K562 (cell line): ENCODE measurements around the gene MASP1. TPM values are rescaled to one million over a fixed set of nuclear protein-coding genes. Genes with fewer than 3 reads are reported as not detected.
A peak's percentile ranks its signal among the peaks of the same experiment; 100 is the strongest.

ENCODE experiments used
- ESRRA ChIP-seq: fragments of 450-650 bp; IDR thresholded peaks from 2 replicates; pipeline ENCODE4 v1.6.1; 2014; ENCODE audit warnings: low read depth, mild to moderate bottlenecking, moderate library complexity, borderline replicate concordance
- HNRNPLL ChIP-seq: fragments of 200-400 bp; formaldehyde crosslinking; IDR thresholded peaks from 2 replicates; pipeline ENCODE4 v1.6.1; 2017; ENCODE audit warnings: low read length, low read depth, mild to moderate bottlenecking; ENCODE audit not compliant: poor library complexity, severe bottlenecking
- NCOA4 ChIP-seq: fragments of 450-650 bp; IDR thresholded peaks from 2 replicates; pipeline ENCODE4 v1.6.1; 2018; ENCODE audit warnings: mild to moderate bottlenecking; ENCODE audit not compliant: partially characterized antibody
- ZFP1 ChIP-seq: fragments of 450-650 bp; formaldehyde crosslinking; IDR thresholded peaks from 2 replicates; pipeline ENCODE4 v1.4.0; 2020; ENCODE audit warnings: mild to moderate bottlenecking, mixed read lengths
- ZNF23 ChIP-seq: fragments of 250-450 bp; sonication (Bioruptor Pico); IDR thresholded peaks from 2 replicates; pipeline ENCODE4 v1.4.0; 2020; ENCODE audit warnings: mild to moderate bottlenecking
- ZZZ3 ChIP-seq: fragments of 450-650 bp; IDR thresholded peaks from 2 replicates; pipeline ENCODE4 v1.6.1; 2016; ENCODE audit warnings: antibody characterized with exemption, mild to moderate bottlenecking, moderate library complexity
- polyA plus RNA-seq, 8 experiments: library from polyadenylated mRNA; depleted of rRNA in 4 of 8; stranded (reverse) in 5 of 8; unstranded in 3 of 8; fragments of >200 nt; fragmentation: Nextera tagmentation in 2 of 8; fragmentation: Illumina TruSeq in 1 of 8; extraction: Ambion mirVana in 2 of 8; extraction: Trizol in 1 of 8; gene quantifications; 2 replicates each; pipeline versions ENCODE4 v1.2.1 to v1.2.3, GENCODE V29; 2011 to 2014; ENCODE audit warnings: inconsistent platforms in 1 of 8, missing spikeins in 1 of 8
- total RNA-seq, 7 experiments: library from RNA; depleted of rRNA in 6 of 7; stranded (reverse); fragments of >200 nt in 6 of 7; fragmentation: Illumina TruSeq in 2 of 7; extraction: Trizol in 2 of 7; gene quantifications; 2 replicates each; pipeline versions ENCODE4 v1.2.1 to v1.2.3, GENCODE V29; 2011 to 2021; ENCODE audit warnings: low replicate concordance in 1 of 7
- TF ChIP-seq, protein P1 (sequence below): fragments of 450-650 bp; IDR thresholded peaks from 2 replicates; pipeline ENCODE4 v1.6.1; 2016; ENCODE audit warnings: missing biosample characterization, missing genetic modification characterization
- TF ChIP-seq, protein P2 (sequence below): fragments of 450-650 bp; IDR thresholded peaks from 2 replicates; pipeline ENCODE4 v1.6.1; 2016; ENCODE audit warnings: mild to moderate bottlenecking, moderate library complexity

The MASP1 gene
- total and polyA plus RNA-seq, 9 of the 15 experiments (the other 6 are each of a cell fraction or from before 2014, with no cell fraction given), result 0.03 to 0.24 (median 0.20) TPM; not detected in 3

DNA sequence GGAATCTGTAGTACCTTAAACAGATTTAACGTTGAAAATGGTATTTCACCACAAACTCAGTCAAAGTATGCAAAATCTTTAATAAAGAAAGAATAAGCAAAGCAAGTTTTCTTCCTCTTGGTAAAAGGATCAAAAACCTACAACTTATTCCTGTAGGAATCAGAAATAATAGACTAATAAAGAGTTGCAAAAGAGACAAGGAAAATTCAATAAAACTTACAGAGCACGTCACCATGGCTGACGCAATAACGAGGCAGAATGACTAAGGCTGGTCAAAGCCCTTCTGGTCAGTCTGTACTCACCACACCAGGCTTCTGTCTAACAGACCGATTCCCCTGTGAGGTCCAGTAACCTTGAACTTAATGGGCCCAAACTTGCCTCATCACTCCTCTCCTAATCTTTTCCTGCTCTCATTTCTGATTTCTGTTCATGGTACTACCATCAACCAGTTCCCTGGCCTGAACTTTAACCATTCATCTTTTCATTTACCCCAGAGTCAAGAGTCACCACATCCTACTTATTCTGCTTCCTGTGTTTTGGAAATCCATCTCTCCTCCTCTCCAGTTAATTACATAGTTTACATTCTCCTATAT lies 5.0 kb downstream of the MASP1 start (continued):
- TF ChIP-seq, protein P1, sequence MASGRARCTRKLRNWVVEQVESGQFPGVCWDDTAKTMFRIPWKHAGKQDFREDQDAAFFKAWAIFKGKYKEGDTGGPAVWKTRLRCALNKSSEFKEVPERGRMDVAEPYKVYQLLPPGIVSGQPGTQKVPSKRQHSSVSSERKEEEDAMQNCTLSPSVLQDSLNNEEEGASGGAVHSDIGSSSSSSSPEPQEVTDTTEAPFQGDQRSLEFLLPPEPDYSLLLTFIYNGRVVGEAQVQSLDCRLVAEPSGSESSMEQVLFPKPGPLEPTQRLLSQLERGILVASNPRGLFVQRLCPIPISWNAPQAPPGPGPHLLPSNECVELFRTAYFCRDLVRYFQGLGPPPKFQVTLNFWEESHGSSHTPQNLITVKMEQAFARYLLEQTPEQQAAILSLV, result peak; percentile 91
- TF ChIP-seq ZFP1 (no peak), NCOA4 (no peak), HNRNPLL (no peak), ZZZ3 (no peak), ZNF23 (CRISPR knock-in tag) (no peak), ESRRA (0 out of 2 replicates have a peak, but pooled peaks have one; percentile 49)
- TF ChIP-seq, protein P2, sequence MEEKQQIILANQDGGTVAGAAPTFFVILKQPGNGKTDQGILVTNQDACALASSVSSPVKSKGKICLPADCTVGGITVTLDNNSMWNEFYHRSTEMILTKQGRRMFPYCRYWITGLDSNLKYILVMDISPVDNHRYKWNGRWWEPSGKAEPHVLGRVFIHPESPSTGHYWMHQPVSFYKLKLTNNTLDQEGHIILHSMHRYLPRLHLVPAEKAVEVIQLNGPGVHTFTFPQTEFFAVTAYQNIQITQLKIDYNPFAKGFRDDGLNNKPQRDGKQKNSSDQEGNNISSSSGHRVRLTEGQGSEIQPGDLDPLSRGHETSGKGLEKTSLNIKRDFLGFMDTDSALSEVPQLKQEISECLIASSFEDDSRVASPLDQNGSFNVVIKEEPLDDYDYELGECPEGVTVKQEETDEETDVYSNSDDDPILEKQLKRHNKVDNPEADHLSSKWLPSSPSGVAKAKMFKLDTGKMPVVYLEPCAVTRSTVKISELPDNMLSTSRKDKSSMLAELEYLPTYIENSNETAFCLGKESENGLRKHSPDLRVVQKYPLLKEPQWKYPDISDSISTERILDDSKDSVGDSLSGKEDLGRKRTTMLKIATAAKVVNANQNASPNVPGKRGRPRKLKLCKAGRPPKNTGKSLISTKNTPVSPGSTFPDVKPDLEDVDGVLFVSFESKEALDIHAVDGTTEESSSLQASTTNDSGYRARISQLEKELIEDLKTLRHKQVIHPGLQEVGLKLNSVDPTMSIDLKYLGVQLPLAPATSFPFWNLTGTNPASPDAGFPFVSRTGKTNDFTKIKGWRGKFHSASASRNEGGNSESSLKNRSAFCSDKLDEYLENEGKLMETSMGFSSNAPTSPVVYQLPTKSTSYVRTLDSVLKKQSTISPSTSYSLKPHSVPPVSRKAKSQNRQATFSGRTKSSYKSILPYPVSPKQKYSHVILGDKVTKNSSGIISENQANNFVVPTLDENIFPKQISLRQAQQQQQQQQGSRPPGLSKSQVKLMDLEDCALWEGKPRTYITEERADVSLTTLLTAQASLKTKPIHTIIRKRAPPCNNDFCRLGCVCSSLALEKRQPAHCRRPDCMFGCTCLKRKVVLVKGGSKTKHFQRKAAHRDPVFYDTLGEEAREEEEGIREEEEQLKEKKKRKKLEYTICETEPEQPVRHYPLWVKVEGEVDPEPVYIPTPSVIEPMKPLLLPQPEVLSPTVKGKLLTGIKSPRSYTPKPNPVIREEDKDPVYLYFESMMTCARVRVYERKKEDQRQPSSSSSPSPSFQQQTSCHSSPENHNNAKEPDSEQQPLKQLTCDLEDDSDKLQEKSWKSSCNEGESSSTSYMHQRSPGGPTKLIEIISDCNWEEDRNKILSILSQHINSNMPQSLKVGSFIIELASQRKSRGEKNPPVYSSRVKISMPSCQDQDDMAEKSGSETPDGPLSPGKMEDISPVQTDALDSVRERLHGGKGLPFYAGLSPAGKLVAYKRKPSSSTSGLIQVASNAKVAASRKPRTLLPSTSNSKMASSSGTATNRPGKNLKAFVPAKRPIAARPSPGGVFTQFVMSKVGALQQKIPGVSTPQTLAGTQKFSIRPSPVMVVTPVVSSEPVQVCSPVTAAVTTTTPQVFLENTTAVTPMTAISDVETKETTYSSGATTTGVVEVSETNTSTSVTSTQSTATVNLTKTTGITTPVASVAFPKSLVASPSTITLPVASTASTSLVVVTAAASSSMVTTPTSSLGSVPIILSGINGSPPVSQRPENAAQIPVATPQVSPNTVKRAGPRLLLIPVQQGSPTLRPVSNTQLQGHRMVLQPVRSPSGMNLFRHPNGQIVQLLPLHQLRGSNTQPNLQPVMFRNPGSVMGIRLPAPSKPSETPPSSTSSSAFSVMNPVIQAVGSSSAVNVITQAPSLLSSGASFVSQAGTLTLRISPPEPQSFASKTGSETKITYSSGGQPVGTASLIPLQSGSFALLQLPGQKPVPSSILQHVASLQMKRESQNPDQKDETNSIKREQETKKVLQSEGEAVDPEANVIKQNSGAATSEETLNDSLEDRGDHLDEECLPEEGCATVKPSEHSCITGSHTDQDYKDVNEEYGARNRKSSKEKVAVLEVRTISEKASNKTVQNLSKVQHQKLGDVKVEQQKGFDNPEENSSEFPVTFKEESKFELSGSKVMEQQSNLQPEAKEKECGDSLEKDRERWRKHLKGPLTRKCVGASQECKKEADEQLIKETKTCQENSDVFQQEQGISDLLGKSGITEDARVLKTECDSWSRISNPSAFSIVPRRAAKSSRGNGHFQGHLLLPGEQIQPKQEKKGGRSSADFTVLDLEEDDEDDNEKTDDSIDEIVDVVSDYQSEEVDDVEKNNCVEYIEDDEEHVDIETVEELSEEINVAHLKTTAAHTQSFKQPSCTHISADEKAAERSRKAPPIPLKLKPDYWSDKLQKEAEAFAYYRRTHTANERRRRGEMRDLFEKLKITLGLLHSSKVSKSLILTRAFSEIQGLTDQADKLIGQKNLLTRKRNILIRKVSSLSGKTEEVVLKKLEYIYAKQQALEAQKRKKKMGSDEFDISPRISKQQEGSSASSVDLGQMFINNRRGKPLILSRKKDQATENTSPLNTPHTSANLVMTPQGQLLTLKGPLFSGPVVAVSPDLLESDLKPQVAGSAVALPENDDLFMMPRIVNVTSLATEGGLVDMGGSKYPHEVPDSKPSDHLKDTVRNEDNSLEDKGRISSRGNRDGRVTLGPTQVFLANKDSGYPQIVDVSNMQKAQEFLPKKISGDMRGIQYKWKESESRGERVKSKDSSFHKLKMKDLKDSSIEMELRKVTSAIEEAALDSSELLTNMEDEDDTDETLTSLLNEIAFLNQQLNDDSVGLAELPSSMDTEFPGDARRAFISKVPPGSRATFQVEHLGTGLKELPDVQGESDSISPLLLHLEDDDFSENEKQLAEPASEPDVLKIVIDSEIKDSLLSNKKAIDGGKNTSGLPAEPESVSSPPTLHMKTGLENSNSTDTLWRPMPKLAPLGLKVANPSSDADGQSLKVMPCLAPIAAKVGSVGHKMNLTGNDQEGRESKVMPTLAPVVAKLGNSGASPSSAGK, result peak; percentile 43
